GM12875 (cell line): ENCODE results near the gene VWA7.

Experiments used
- H3K4me3 ChIP-seq: one replicate; pipeline ENCODE4 v1.5.1; 2011; ENCODE audit warnings: low read depth, low read length, control low read depth
- TF ChIP-seq, protein P1 (sequence below): IDR thresholded peaks from 2 replicates; pipeline ENCODE4 v1.5.1; 2011; ENCODE audit warnings: low read depth, mild to moderate bottlenecking, control low read depth, inconsistent platforms, low read length, moderate library complexity, borderline replicate concordance; ENCODE audit not compliant: insufficient read depth

The VWA7 gene

DNA sequence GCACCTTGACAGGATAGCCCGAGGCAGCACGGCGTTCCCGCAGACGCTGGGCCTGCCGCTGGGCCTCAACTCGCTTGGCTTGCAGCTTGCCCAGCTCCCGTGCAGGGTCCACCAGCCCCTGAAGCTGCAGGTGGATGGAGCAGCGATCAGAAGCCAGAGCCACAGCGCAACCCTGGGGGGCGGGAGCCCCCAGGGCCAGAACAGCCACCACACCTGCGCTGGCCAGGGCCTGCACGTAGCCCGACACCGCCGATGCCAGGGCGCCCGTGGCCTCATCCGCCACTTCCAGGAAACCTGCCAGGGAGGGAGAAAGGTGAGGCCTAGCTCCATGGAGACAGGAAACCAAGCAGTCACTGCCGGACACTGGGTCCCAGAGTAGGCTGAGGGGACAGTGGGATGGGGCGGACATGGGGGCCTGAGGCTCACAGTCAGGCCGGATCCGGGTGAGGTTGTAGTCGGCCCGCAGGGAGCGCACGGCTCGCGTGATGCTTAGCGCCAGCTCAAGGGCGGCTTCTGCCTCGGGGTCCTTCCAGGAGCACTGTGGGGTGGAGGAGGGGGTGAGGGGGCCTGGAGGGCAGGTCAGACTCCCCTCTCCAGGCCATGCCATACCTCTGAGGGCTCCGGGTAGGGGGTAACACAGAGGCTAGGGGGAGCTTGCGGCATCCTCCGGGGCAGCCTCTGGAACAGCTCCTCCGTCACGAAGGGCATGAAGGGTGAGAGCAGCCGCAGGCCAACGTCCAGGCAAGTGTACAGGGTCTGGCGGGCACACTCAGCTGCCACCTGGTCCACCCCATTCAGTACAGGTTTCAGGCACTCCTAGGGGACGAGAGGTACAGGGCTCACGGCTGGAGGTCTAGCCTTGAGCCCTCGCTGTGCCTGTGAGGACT lies 2.1 kb upstream of the VWA7 start:
- H3K4me3 ChIP-seq = no peak overlapping the region
- TF ChIP-seq, protein P1, sequence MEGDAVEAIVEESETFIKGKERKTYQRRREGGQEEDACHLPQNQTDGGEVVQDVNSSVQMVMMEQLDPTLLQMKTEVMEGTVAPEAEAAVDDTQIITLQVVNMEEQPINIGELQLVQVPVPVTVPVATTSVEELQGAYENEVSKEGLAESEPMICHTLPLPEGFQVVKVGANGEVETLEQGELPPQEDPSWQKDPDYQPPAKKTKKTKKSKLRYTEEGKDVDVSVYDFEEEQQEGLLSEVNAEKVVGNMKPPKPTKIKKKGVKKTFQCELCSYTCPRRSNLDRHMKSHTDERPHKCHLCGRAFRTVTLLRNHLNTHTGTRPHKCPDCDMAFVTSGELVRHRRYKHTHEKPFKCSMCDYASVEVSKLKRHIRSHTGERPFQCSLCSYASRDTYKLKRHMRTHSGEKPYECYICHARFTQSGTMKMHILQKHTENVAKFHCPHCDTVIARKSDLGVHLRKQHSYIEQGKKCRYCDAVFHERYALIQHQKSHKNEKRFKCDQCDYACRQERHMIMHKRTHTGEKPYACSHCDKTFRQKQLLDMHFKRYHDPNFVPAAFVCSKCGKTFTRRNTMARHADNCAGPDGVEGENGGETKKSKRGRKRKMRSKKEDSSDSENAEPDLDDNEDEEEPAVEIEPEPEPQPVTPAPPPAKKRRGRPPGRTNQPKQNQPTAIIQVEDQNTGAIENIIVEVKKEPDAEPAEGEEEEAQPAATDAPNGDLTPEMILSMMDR = no peak

DNA sequence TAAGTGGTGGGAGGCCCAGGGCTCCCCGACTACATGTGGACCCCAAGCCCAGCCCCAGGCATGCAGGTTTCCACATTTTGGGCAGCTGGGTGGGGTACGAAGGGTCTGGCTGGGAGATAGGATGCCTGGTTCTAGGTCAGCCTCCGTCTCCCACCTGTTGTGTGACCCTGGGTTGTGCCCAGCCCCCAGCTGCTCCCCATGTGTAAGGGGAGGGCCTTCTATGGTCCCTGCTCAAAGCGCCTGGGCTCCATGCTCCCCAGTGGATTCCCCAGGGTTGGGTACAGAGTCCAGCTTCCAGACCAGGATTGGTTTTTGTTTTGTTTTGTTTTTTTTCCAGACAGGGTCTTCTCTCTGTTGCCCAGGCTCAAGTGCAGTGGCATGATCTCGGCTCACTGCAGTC lies 1.1 kb upstream of the VWA7 start:
- H3K4me3 ChIP-seq = no peak overlapping the region
- TF ChIP-seq, protein P1 = no peak

DNA sequence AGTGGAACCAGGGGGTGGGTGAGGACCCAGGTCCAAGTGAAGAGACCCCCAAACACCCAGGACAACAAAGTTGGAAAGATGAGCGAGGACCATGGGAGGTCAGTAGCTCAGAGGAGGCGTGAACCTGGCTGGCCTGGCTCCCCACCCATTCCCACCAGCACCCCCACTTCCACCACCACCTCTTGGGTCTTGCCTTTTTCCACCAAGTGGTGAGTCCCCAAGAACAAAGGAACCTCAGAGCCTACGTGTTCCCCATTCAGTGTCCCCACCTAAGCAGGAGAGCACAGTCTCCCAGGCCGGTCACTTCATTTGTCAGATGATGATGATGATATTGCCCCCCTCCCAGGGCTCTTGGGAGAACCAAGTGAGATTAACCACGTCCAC lies 531 bp upstream of the VWA7 start:
- TF ChIP-seq, protein P1 = no peak
- H3K4me3 ChIP-seq = no peak overlapping the region

DNA sequence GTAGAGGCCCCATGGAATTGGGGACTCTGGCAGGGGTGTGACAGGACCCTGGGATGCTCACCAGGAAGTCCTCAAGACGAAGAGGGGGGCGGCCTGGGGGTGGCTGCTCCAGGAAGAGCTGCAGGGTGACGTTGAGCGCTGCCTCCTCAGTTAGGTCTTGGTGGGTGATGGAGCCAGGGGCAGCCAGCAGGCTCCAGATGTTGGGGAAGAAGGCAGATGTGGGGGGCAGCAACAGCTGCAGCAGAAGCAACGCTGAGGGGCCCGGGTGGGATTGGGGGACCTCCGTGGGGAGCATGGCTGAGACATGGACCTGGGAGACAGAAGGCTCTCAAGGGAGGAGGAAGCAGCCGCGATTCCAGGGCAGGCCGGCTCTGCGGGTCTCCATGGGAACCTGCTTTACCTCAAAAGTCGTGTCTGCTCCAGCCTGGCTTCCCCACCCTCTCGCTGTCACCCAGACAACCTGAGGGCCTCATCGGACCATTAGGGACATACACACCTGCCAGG lies 591 bp downstream of the VWA7 start:
- TF ChIP-seq, protein P1 = no peak
- H3K4me3 ChIP-seq = no peak overlapping the region

DNA sequence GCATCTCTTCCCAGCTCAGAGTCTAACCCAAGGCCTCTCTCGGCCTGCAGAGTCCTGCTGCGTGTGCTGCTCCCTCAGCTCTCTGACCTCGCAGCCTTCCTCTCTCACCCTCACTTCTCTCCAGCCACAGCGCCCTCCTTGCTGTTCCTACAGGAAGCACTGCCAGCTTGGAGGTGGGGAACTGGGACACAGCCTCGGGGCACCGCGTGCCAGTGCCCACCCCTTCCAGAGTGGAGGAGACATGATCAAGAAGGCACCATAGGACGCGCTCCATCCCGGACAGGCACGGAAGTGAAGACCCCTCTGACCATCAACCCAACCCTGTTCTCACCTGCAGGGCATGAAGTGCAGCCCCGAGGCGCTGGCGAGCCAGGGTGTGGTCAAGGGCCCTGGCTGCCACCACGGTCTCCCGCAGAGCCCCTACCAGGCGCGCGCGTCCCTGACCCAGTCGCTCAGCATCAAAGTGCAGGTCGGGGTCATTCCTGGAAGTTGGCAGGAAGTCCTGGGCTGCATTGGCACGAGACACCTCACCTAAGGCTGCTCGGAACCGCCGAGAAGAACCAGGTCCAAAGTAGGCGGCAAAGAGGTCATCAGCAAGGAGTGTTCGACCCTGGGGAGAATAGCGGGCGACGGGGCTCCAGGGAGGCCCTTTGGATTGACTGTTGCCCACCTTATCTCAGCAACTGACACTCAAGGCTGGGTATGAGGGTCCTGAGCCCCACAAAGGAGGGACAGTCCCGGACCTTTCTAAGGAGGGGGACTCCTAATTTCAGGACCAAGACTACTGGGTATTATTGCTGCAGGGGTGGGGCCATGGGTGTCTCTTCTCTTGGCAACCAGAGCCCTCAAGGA lies 1.3 kb downstream of the VWA7 start:
- TF ChIP-seq, protein P1 = no peak
- no peak overlapping the region for H3K4me3 ChIP-seq

DNA sequence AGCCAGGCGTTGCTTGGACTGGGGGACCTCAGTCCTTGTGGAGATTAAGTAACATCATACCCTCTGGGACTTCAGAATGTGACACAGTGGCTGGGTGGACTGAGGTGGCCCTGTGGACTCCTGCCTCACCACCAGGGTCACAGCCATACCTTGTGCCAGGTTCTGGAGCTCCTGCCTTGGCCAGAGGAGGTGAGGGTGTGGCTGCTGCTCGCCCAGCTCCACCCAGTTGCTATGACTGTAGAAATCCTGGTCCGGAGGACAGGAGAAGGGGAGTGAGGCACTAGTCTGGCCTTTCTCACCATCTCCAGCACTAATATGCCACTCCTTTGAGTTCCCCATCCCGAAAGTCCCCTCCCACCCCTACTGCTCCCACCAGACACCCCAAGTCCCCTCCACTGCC lies 1.9 kb downstream of the VWA7 start:
- TF ChIP-seq, protein P1 = no peak
- H3K4me3 ChIP-seq = no peak overlapping the region
